ENCODE measurements around the gene GPC6.

- TF ChIP-seq POLR2AphosphoS5 (IDR thresholded peaks at IDR 0.05) = no peak
- TF ChIP-seq CTCF (IDR thresholded peaks at IDR 0.05 in 8 of 11, conservative IDR thresholded peaks at IDR 0.05 in 3 of 11) = no peak
- TF ChIP-seq POLR2A (IDR thresholded peaks at IDR 0.05) = no peak
Observed at GRCh38 chr13:94058821-94059360, 832.3 kb downstream of the GPC6 start.
